ENCODE data around the gene PBRM1.
"Not testable (repeated sequence)": the region's sequence is repeated elsewhere in the genome, so short reads cannot be mapped to it uniquely, and the experiment has no call there.

The PBRM1 gene

GRCh38 chr3:52685709-52686691 is at the start of gene PBRM1, which contains the start of gene GNL3:
Gene PBRM1, minus strand, starts transcription at chr3:52685913.
Gene GNL3, plus strand, starts transcription at chr3:52686032. Its CDS starts 61 bp downstream, at chr3:52686093.
- peak; percentile 40 to 71 for DNase-seq

DNA sequence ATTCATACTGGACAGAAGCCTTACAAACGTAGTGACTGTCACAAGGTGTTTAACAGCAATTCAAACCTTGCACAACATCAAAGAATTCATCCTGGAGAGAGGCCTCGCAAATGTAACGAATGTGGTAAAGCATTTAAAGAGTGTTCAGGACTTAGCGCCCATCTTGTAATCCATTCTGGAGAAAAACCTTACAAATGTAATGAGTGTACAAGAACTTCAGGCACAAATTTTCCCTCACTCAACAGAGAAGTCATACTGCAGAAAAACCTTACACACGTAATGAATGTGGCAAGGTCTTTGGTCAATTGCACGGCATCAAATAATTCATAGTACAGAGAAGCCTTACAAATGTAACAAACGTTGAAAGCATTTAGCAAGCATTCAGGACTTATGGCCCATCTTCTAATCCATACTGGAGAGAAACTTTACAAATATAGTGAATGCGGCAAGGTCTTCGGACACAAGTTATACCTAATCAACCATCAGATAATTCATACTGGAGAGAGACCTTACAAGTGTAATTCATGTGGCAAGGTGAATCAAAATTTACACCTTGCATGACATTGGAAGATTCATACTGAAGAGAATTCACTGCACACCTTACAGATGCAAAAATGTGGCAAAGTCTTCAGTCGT is 47.7 kb upstream of the PBRM1 start:
- DNase-seq = no peak

- DNase-seq = no peak
Observed at GRCh38 chr3:52731590-52731989, 45.9 kb upstream of the PBRM1 start.

DNA sequence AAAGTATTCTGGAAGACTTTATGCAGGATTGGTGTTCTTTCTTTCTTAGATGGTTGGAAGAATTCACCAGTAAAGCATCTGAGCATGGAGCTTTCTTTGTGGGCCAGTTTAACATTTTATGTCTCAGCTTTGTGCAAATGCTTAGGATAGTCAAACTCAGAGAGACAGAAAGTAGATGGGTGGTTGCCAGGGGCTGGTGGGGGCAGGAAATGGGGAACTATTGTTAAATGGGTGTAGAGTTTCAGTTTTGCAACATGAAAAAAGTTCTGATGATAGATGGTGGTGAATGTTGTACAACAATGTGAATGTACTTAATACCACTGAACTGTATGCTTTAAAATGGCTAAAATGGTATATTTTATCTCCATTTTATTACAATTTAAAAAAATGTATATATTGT is 45.0 kb upstream of the PBRM1 start:
- DNase-seq = no peak

DNA sequence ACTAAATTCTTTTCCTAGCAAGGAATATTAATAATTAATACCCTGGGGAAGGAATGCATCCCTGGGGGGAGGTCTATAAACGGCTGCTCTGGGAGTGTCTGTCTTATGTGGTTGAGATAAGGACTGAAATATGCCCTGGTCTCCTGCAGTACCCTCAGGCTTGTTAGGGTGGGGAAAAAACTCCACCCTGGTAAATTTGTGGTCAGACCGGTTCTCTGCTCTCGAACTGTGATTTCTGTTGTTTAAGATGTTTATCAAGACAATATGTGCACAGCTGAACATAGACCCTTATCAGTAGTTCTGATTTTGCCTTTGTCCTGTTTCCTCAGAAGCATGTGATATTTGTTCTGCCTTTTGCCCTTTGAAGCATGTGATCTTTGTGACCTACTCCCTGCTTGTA is 43.0 kb upstream of the PBRM1 start:
- not testable (repeated sequence) for DNase-seq

- no peak for DNase-seq
Observed at GRCh38 chr3:52724511-52724910, 38.8 kb upstream of the PBRM1 start.

- no peak for DNase-seq
Observed at GRCh38 chr3:52723935-52724334, 38.2 kb upstream of the PBRM1 start.

GRCh38 chr3:52722491-52722890 is 36.8 kb upstream of the PBRM1 start:
- no peak for DNase-seq

DNA sequence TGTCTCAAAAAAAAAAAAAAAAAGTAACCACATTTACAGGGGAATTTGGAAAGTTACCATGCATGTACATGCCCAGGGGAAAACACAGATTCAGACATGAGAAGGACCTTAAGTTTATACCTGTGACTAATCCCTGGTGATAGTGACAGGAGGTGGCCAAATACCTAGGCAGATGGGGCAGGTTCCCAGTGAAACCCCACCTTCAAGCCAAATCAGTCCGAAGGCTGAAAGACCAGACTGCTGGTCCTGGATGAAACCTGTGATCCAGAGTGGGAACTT is 36.0 kb upstream of the PBRM1 start:
- DNase-seq = no peak

DNA sequence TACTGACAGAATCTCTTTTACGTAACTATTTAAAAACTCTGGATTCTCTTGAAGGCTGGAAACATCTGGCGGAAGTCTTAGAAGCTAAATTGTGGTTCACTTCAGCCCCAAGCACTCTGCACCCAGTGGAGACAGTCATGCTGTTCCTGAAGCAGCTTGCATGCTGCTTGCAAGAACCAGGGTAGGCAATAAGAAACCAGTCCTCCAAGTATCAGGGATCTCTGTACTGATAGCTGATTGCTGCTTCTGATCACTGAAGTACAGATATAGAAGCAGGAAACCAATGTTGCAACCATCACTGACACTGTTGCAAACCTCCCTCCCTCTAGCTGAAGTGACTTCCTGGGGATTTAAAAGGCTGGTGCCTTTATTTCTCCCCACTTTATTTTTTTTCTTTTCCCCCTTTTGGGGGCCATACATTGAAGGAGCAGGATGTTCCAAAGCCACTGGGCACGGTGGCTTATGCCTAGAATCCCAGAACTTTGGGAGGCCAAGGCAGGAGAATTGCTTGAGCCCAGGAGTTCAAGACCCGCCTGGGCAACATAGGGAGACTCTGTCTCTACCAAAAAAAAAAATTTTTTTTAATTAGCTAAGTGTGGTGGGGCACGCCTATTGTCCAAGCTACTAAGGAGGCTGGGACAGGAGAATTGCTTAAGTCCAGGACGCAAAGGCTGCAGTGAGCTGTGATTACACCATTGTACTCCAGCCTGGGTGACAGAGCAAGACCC is 35.5 kb upstream of the PBRM1 start:
- no peak for DNase-seq

DNA sequence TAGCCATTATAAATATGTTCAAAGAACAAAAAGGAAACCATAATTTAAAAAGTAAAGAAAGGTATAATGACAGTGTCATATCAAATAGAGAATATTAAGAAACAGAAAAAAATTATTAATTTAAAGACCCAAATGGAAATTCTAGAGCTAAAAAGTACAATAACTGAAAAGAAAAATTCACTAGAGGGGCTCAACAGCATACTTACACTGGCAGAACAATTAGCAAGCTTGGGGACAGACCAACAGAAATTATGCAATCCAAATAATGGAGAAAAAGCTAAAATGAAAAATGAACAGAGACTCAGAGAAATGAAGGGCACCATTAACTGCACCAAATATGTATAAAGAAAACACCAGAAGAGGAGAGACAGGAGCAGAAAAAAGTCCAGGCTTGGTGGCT is 33.9 kb upstream of the PBRM1 start:
- DNase-seq = no peak

DNA sequence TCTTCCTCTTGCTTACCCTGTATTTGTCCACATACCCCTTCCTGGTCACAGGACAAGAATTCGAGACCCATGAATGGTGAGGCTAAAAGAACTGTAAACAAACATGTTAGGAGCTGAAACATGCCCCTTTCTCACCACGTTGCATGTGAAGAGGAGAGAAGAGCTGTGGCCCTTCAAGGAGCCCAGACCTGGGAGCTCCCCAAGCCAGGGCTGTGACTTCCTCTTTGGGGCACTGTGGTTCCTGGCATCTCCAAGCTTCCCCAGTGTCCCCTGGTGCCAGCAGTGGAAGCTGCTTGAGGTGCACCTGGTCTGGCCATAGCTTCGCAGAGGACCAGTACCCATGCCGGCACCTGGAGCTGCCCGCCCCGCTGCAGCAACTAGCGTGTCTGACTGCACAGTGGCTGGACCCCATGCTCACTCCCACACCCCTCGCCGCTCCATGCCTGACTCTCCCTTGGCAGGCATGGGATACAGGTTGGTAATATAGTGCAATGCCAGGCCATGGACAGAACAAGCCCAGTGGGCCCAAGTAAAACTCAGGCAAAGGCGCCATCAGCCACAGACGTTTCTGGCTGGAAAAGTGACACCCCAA is 30.1 kb upstream of the PBRM1 start:
- DNase-seq = no peak

- no peak for DNase-seq
Observed at GRCh38 chr3:52714335-52715302, 28.9 kb upstream of the PBRM1 start.

- DNase-seq = no peak
Observed at GRCh38 chr3:52712291-52713212, 26.8 kb upstream of the PBRM1 start.

GRCh38 chr3:52710512-52710911 is 24.8 kb upstream of the PBRM1 start:
- no peak for DNase-seq

DNA sequence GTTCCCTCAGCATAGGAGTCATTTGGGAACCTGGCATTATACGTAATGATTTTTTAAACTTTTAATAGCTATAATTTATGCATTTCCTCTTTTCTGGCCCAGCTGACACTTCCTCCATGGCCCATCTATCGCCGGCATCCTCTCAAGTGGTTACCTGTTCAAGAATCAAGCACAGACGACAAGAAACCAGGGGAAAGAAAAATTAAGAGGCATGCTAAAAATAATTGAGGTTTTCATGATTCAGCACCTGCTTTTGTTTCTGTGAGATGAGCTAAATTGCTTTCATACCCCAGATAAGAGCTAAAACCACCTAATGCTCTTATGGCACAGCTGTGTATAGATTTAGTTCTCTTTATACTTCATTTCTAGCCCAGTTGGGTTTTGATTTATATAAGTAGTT is 21.9 kb upstream of the PBRM1 start:
- DNase-seq = no peak

GRCh38 chr3:52705688-52706686 is 20.3 kb upstream of the PBRM1 start, which contains the start of the genes GLT8D1 and SPCS1:
Gene GLT8D1, minus strand, starts transcription at chr3:52705791. Its CDS starts 5,331 bp downstream, at chr3:52700460.
Gene SPCS1, plus strand, starts transcription at chr3:52706106. Its CDS starts 141 bp downstream, at chr3:52706247.
- DNase-seq = peak in 1 of 2 experiments; percentile 41

DNA sequence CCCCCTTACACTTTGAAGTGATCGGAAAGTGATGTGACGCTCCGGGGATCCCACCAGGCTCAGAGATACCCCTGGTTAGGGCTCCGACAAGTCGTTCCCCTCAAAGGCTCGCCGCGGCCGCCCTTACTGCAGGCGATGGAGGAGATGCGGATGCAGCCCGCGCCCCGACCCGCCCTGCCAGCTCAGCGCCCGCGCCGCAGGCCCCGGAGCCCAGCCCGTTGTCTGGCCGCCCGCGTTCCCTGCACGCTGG is 19.6 kb upstream of the PBRM1 start:
- DNase-seq = no peak

GRCh38 chr3:52704611-52705437 is 19.1 kb upstream of the PBRM1 start:
- DNase-seq = no peak

All from cerebellar nuclear complex (tissue), 1 donor.